GM12865 (cell line): ENCODE results near the gene DCLK1.

Experiments
- DNase-seq: peaks from one replicate; pipeline ENCODE4 v3.0.0; 2010; ENCODE audit warnings: low read depth
- H3K4me3 ChIP-seq: 2 replicates; pipeline ENCODE4 v1.5.1; 2011; ENCODE audit warnings: mild to moderate bottlenecking, low read depth, low read length, control low read depth
- CTCF ChIP-seq: IDR thresholded peaks from 2 replicates; pipeline ENCODE4 v1.5.1; 2011; ENCODE audit warnings: low read length, control low read depth, low read depth, inconsistent platforms; ENCODE audit not compliant: insufficient read depth; ENCODE audit errors: missing control alignments

Gene DCLK1

GRCh38 chr13:35954207-35954560 is 177.0 kb downstream of the DCLK1 start:
- H3K4me3 ChIP-seq, result no peak overlapping the region
- no peak for DNase-seq
- TF ChIP-seq CTCF, result no peak

DNA sequence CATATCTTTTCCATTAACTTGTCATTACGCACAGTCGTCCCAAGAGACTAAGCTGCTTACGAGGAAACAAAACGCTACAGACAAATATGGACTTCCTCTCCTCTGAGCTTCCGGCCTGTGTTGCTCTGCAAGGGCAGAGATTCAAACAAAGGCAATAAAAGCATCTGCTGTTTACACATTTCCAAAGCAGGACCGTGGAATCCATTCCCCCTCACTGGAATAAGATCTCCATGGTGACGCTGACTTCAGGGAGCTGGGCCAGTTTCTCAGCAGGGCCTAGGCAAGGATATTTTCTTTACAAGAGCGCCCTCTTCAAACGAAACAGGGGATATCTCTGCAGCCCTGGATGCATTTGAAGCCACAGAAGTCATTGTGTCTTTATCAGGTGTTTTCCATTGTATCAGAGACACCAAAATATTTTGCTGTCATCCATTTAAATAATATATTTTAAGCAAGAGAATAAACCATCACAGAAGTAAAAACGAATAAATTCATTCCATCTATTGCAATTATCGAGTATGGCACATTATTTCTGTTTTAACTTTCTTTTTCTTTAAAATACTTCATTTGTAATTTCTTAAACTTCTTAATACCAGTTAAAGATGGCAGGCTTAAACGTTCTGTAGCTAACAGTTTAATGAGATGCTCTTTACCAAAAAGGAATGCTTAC is 177.5 kb downstream of the DCLK1 start:
- DNase-seq, result peak; percentile 11
- no peak overlapping the region for H3K4me3 ChIP-seq

DNA sequence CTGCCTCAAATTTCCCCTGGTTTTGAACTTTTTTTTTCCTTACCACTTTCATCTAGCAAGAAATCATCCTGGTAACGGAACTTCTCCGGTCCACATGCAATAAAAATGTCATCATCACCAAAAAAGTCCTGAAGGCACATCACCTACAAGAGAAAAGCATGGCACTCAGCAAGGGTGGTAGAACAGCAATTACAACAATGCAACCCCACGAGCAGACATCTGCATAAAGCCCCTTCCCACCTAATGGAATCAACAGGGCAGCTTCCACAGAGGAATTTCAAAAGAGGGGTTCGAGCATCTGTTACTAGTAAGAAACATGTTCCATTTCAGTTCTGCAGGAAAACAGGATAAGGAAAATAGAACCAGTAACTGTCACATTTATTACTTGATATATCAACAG is 183.9 kb downstream of the DCLK1 start:
- no peak for DNase-seq
- no peak for TF ChIP-seq CTCF
- no peak overlapping the region for H3K4me3 ChIP-seq

More for the DNA sequence above, 177.5 kb downstream of the DCLK1 start:
- TF ChIP-seq CTCF, result peak; percentile 19

DNA sequence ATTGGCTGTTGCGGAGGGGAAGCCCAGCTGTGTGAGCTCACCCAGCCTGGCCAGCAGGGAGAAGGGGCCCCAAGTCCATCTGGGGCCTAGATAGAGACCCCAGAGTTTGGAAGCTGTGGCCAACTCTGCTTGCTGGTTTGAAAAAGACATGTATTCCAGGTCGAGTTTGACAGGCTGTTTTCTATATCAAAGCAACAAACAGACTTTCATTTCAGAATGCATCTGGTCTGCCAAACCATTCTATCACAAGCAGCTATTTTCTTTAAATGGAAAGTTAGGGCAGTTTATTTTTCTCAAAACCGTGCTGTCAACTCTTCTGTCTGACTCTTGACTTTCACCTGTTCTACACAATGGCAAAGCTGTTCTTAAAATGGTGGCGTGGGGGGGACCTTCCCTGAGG is 185.8 kb downstream of the DCLK1 start:
- H3K4me3 ChIP-seq, result no peak overlapping the region
- no peak for TF ChIP-seq CTCF
- DNase-seq, result no peak

GRCh38 chr13:35941374-35941773 is 189.8 kb downstream of the DCLK1 start:
- no peak overlapping the region for H3K4me3 ChIP-seq
- TF ChIP-seq CTCF, result no peak
- DNase-seq, result no peak

DNA sequence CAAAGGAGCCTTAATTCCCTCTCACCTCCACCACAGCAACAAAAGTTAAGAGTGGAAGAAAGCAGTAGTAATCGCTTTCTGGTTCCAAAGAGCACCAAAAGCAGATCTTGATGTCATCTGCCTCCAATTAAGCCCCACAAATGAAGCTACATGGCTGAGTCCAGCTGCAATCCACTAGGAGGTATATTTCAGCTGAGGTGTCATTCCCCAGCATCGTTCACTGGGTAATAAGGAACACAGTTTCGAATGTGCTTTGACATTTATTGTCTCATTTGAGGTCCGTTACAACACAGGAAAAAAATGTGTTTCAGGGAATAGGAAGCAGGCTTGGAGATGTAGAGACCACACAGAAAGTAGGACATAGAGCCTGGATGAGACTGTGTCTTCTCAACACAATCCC is 190.4 kb downstream of the DCLK1 start:
- H3K4me3 ChIP-seq, result no peak overlapping the region
- DNase-seq, result no peak
- no peak for TF ChIP-seq CTCF
